SU-DHL-6 (cell line): ENCODE measurements around the gene ZNF879.

Experiments
- EZH2phosphoT487 ChIP-seq: fragments of 200-600 bp; sonication (generic), shearing (Covaris generic); conservative IDR thresholded peaks from 2 replicates; pipeline ENCODE4 v1.6.1; 2018; ENCODE audit warnings: mild to moderate bottlenecking, antibody characterized with exemption, low read length, moderate library complexity, mixed read lengths
- TF ChIP-seq, protein P1 (sequence below): fragments of 200-600 bp; sonication (generic); IDR thresholded peaks from one replicate; pipeline ENCODE4 v1.5.1; 2017; ENCODE audit warnings: antibody characterized with exemption, mild to moderate bottlenecking, low read length, moderate library complexity; ENCODE audit not compliant: insufficient read depth, poor library complexity, severe bottlenecking

DNA sequence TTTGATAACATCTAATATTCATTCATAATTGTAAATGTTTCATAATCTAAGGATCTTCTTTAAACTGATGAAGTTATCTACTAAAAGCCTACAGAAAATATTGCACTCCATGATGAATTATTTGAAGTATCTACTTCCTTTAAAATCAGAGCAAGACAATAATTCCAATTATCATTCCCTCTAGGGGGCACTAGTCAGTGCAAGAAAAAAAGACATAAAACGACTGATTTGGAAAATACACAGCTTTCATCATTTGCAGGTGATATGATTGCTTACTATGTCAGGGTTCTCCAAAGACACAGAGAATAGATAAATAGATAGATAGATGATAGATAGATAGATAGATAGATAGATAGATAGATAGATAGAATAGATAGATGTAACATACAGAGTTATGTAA lies 14.9 kb upstream of the ZNF879 start:
- TF ChIP-seq, protein P1, sequence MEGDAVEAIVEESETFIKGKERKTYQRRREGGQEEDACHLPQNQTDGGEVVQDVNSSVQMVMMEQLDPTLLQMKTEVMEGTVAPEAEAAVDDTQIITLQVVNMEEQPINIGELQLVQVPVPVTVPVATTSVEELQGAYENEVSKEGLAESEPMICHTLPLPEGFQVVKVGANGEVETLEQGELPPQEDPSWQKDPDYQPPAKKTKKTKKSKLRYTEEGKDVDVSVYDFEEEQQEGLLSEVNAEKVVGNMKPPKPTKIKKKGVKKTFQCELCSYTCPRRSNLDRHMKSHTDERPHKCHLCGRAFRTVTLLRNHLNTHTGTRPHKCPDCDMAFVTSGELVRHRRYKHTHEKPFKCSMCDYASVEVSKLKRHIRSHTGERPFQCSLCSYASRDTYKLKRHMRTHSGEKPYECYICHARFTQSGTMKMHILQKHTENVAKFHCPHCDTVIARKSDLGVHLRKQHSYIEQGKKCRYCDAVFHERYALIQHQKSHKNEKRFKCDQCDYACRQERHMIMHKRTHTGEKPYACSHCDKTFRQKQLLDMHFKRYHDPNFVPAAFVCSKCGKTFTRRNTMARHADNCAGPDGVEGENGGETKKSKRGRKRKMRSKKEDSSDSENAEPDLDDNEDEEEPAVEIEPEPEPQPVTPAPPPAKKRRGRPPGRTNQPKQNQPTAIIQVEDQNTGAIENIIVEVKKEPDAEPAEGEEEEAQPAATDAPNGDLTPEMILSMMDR: peak; percentile 23
- TF ChIP-seq EZH2phosphoT487: no peak
